Activated CD4-positive, alpha-beta T cell treated with anti-CD3 and anti-CD28 coated beads for 36 hours (primary cell): ENCODE measurements around the gene PACS1. TPM values are rescaled to one million over a fixed set of nuclear protein-coding genes. Genes with fewer than 3 reads are reported as not detected.
"Not testable (repeated sequence)": the region's sequence is repeated elsewhere in the genome, so short reads cannot be mapped to it uniquely, and the experiment has no call there.

ENCODE experiments used
- ATAC-seq: fragments of 200-7000 bp; cut with Tn5 transposase; one replicate; pipeline ENCODE4 v1.10.0; 2021; ENCODE audit warnings: mild to moderate bottlenecking, moderate library complexity
- CTCF ChIA-PET: fragments of 350-600 bp; sonication (Branson Sonifier 250); formaldehyde crosslinking; loops from one replicate; lab custom pipeline; 2021; ENCODE audit warnings: antibody characterized with exemption; lab: Charles Lee
- POLR2A ChIA-PET: fragments of 350-600 bp; sonication (Branson Sonifier 250); formaldehyde crosslinking; loops from one replicate; lab custom pipeline; 2021; ENCODE audit warnings: antibody characterized with exemption, inconsistent platforms; lab: Charles Lee
- DNase-seq: peaks from one replicate; pipeline ENCODE4 v3.0.0-alpha.2; 2020
- H3K27ac Mint-ChIP-seq: one replicate; pipeline ENCODE4 v1.8.0; 2021; ENCODE audit warnings: mixed read lengths
- H3K27me3 Mint-ChIP-seq: one replicate; pipeline ENCODE4 v1.8.0; 2021; ENCODE audit warnings: mixed read lengths
- H3K36me3 Mint-ChIP-seq: one replicate; pipeline ENCODE4 v1.8.0; 2021; ENCODE audit warnings: low read depth, mixed read lengths
- H3K4me1 Mint-ChIP-seq: one replicate; pipeline ENCODE4 v1.8.0; 2021; ENCODE audit warnings: mixed read lengths
- H3K4me3 Mint-ChIP-seq: one replicate; pipeline ENCODE4 v1.8.0; 2021; ENCODE audit warnings: mild to moderate bottlenecking, moderate library complexity, mixed read lengths
- H3K9me3 Mint-ChIP-seq: one replicate; pipeline ENCODE4 v1.8.0; 2021; ENCODE audit warnings: low read depth, mixed read lengths
- intact Hi-C, 2 experiments: fragments of 100-400 bp; cut with DNase I in 1 of 2; cut with micrococcal nuclease in 1 of 2; formaldehyde crosslinking; loops; one replicate each; pipeline versions ENCODE4 v1.14.2 to v1.15.1; 2022 to 2024; cut with DNase I, micrococcal nuclease
- total RNA-seq, 2 experiments: library from RNA; stranded (reverse); gene quantifications; one replicate each; pipeline ENCODE4 v1.2.3, GENCODE V29; 2021

Gene PACS1
- total RNA-seq, 2 experiments from 2014 or later = 76.6 to 90.7 TPM

DNA sequence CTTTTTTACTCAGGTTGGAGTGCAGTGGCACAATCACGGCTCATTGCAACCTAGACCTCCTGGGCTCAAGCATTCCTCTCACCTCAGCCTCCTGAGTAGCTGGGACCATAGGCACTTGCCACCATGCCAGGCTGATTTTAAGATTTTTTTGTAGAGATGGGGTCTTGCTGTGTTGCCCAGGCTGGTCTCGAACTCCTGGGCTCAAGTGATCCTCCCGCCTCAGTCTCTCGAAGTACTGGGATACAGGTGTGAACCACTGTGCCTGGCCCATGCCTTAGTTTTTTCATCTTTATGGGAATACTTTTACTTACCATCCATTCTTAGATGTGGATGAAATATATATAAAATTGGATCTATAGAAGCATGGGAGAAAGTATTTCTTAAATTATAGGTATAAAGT is 5.2 kb downstream of the PACS1 start:
- no peak for ATAC-seq
- ChIA-PET CTCF (no interaction called here), POLR2A (no interaction called here)
- Mint-ChIP-seq H3K4me3 (no peak overlapping the region), H3K4me1 (peaks cover 70% of the 10 kb centered on the region), H3K27ac (no peak overlapping the region), H3K27me3 (no peaks in the 10 kb centered on the region), H3K36me3 (peaks cover 51% of the 10 kb centered on the region), H3K9me3 (no peaks in the 10 kb centered on the region)
- DNase-seq = no peak
- intact Hi-C loops = no loop called here

DNA sequence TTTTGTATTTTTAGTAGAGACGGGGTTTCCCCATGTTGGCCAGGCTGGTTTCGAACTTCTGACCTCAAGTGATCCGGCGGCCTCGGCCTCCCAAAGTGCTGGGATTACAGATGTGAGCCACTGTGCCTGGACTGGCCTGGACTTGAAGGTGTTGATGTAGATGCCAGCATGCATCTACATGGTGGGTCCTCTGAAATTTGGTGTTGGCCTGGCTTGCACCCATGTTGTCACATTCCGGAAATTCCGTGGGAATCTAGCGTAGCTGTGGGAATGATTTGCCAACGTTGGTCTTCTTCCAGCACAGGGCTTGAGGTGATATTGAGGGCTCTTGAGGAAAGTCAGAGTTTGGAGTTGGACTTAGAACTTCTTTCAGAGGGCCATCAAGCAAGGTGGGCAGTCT is 6.5 kb downstream of the PACS1 start:
- POLR2A ChIA-PET = interaction anchor here (0.8 kb wide), 1 partner anchor 38 kb away, joined by 4 read pairs; no protein-coding TSS in a partner anchor
- H3K4me1 Mint-ChIP-seq = peaks cover 81% of the 10 kb centered on the region
- DNase-seq = no peak
- H3K36me3 Mint-ChIP-seq = peaks cover 48% of the 10 kb centered on the region
- intact Hi-C loops = no loop called here
- no peaks in the 10 kb centered on the region for H3K9me3 Mint-ChIP-seq
- ATAC-seq = no peak
- CTCF ChIA-PET = interaction anchor here (0.6 to 1.3 kb wide), 6 partner anchors 9 to 225 kb away, joined by 3 to 4 read pairs (median 3); partner anchors contain the start of gene SF3B2
- H3K27ac Mint-ChIP-seq = peak overlapping the region; percentile 24
- H3K4me3 Mint-ChIP-seq = no peak overlapping the region
- H3K27me3 Mint-ChIP-seq = no peaks in the 10 kb centered on the region

DNA sequence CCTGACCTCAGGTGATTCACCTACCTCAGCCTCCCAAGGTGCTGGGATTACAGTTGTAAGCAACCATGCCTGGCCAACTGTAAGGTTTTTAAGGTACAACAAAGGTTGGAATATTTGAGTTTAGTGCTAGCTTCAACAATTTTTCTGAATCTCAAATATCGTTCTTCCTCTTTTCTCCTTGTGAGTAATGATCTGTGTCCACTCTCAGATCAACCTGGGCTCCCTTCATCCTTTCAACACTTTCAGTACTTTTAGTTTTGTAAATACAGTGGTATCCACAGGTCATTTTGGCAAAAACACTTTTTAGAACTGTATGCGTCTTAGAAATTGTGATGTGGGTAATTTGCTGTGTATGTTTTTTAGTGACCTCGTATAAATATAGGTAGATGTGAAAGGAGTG is 7.9 kb downstream of the PACS1 start:
- Mint-ChIP-seq H3K36me3 (peaks cover 39% of the 10 kb centered on the region), H3K27ac (peak overlapping the region; percentile 98), H3K4me3 (no peak overlapping the region), H3K4me1 (peaks cover 81% of the 10 kb centered on the region), H3K27me3 (no peaks in the 10 kb centered on the region), H3K9me3 (no peaks in the 10 kb centered on the region)
- intact Hi-C loops = loop anchor here in 1 of 2 experiments (2.0 kb wide), 1 partner anchor 23 kb away; no protein-coding TSS in a partner anchor
- CTCF ChIA-PET = interaction anchor here (0.6 to 2.9 kb wide), 4 partner anchors 9 to 70 kb away, joined by 3 to 18 read pairs (median 4); no protein-coding TSS in a partner anchor
- no peak for DNase-seq
- POLR2A ChIA-PET = interaction anchor here (0.9 kb wide), 1 partner anchor 46 kb away, joined by 4 read pairs; no protein-coding TSS in a partner anchor
- ATAC-seq = no peak

DNA sequence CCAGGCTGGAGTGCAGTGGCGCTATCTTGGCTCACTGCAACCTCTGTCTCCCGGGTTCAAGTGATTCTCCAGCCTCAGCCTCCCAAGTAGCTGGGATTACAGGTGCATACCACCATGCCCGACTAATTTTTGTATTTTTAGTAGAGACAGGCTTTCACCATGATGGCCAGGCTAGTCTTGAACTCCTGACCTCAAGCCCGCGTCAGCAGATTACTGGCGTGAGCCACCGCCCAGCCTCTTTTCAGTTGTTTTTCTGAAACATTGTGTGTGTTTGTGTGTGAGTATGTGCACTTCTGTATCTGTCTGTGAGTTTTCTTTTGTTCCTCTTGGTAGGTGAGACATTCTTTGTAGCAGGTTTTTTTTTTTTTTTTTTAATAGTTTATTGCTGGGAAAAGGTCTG is 8.9 kb downstream of the PACS1 start:
- Mint-ChIP-seq H3K4me1 (peaks cover 84% of the 10 kb centered on the region), H3K36me3 (peaks cover 34% of the 10 kb centered on the region), H3K27ac (peak overlapping the region; percentile 98)
- POLR2A ChIA-PET = interaction anchor here (0.9 kb wide), 1 partner anchor 45 kb away, joined by 4 read pairs; no protein-coding TSS in a partner anchor
- CTCF ChIA-PET = interaction anchor here (0.7 to 2.9 kb wide), 5 partner anchors 10 to 54 kb away, joined by 3 to 18 read pairs (median 4); no protein-coding TSS in a partner anchor
- H3K27me3 Mint-ChIP-seq, ATAC-seq, H3K9me3 Mint-ChIP-seq, H3K4me3 Mint-ChIP-seq: not testable (repeated sequence)
- peak; percentile 43 for DNase-seq
- intact Hi-C loops = loop anchor here in 1 of 2 experiments (2.0 kb wide), 1 partner anchor 22 kb away; no protein-coding TSS in a partner anchor

DNA sequence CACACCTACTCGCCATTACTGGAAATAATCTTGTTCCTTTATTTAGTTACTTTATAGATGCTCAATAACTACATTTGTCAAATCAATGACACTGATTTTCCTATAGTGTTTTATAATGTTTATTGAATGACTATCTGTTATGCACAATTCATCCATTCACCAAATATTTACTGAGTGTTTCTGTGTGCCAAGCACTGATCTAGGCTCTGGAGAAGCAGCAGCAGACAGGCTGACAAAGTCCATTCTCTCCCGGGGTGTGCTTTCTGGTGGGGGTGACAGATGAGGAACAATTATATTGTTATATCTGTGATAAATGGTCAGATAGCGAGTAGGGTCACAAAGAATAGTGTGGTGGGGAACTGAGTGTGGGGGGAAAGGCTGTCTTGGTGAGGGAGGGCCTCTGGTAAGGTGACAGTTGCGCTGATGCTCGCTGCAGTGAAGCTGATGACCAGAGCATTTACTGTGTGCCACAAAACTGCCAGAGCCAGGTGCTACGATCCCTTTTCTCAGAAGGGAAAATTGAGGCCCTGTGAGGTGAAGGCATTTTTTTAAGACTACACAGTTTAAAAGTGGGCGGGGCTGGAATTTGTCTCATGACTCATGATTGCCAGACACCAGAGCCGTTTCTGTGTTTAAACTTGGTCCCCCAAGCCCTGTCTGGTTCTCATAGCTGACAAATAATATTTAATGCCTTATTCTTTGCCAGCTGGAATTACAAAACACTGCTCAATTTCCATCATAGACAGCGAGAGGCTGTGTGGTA is 10.2 kb downstream of the PACS1 start:
- Mint-ChIP-seq H3K9me3 (no peaks in the 10 kb centered on the region), H3K27me3 (no peaks in the 10 kb centered on the region), H3K4me1 (peaks cover 90% of the 10 kb centered on the region), H3K27ac (peak overlapping the region; percentile 98), H3K4me3 (peak overlapping the region; percentile 62), H3K36me3 (peaks cover 25% of the 10 kb centered on the region)
- ChIA-PET POLR2A (interaction anchor here (1.1 kb wide), 1 partner anchor 12 kb away, joined by 3 read pairs; no protein-coding TSS in a partner anchor), CTCF (interaction anchor here (0.9 to 2.9 kb wide), 11 partner anchors 8 to 54 kb away, joined by 3 to 18 read pairs (median 6); partner anchors contain the start of gene SF3B2)
- DNase-seq (peak; percentile 82), ATAC-seq (peak; percentile 66)
- intact Hi-C loops = loop anchor here (1.0 kb wide), 2 partner anchors 9 to 46 kb away; no protein-coding TSS in a partner anchor

DNA sequence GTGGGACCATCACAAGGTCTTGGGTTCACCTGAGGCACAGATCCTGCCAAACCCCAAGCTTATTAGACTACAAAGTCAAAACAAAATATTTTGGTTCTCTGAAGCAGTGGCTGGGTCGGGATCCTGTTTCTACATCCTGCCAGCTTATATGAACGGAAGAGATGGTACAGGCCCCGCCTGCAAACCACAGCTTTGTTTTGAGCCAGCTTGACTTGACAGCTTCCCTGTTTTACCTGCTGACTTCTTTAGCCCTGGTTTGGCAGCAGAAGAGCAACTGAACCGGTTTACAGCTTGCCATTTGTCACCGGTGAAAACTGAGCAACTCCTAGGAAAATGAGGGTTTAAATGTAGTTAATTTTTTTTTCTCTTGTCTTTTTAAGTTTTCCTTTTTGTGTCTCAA is 11.4 kb downstream of the PACS1 start:
- intact Hi-C loops = loop anchor here (1.0 kb wide), 2 partner anchors 26 to 45 kb away; no protein-coding TSS in a partner anchor
- peak overlapping the region; percentile 62 for H3K4me3 Mint-ChIP-seq
- POLR2A ChIA-PET = interaction anchor here (0.6 to 1.4 kb wide), 4 partner anchors 14 to 56 kb away, joined by 3 to 12 read pairs (median 9); no protein-coding TSS in a partner anchor
- no peaks in the 10 kb centered on the region for H3K9me3 Mint-ChIP-seq
- CTCF ChIA-PET = interaction anchor here (0.7 to 2.1 kb wide), 12 partner anchors 10 to 244 kb away, joined by 3 to 14 read pairs (median 4); no protein-coding TSS in a partner anchor
- peak; percentile 89 for ATAC-seq
- H3K4me1 Mint-ChIP-seq = peaks cover 89% of the 10 kb centered on the region
- H3K27ac Mint-ChIP-seq = peak overlapping the region; percentile 98
- no peaks in the 10 kb centered on the region for H3K27me3 Mint-ChIP-seq
- peaks cover 21% of the 10 kb centered on the region for H3K36me3 Mint-ChIP-seq
- DNase-seq = peak; percentile 86

DNA sequence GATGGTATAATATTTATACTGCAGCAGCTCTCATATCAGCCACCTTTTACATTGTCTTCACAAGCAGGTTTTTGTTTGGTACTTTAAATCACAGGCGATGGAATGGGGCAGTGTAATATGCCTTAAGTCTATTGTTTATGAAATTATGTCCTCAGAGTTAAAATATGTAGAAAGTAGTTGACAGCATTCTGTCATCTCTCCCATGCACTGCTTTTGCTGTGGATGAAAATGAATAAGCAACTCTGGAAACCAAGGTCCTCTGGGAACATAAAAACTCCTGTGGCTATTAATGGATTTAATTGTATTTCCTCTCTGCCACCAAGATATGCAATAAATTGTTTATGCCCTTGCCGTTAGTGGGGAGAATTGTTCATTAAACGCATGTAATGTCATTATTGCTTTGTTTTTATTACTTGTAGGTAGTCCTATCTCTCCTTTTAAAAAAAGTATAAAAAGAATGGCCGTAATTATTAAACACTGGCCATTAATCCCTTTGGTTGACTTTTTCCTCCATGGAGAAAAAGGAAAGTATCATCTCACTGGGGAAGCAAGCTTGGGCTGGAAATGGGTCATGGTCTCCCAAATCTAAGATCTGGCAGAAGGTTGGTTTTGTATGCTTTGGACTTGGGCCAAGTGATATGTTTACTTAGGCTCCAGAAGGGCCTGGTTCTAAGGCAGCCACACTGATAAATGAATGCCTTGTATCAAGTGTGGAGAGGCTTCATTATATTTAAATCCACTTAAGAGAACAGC is 13.1 kb downstream of the PACS1 start:
- Mint-ChIP-seq H3K9me3 (no peaks in the 10 kb centered on the region), H3K36me3 (peaks cover 13% of the 10 kb centered on the region), H3K4me1 (peaks cover 87% of the 10 kb centered on the region), H3K4me3 (no peak overlapping the region), H3K27ac (peak overlapping the region; percentile 81), H3K27me3 (no peaks in the 10 kb centered on the region)
- no peak for DNase-seq
- intact Hi-C loops = no loop called here
- ChIA-PET POLR2A (no interaction called here), CTCF (interaction anchor here (0.7 to 1.3 kb wide), 4 partner anchors 9 to 25 kb away, joined by 3 to 9 read pairs (median 3); no protein-coding TSS in a partner anchor)
- no peak for ATAC-seq

DNA sequence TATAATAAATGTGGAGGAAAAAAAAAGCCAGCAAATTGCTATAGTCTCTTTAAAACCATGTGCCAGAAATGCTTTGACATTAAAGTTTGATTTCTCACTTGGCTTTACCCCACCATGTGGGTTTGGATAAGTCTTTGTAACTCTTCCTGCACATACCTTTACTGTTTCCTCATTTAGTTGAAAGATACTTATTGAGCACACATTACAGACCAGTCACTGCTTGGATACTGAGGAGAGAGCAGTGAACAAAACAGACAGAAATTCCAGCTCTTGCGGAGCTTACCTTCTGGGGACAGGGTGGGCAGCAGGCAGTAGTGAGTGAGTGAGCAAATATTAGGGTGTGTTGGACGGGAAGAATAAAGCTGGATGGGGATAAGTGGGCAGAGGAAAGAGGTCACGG is 13.7 kb downstream of the PACS1 start:
- POLR2A ChIA-PET = interaction anchor here (0.8 kb wide), 1 partner anchor 24 kb away, joined by 3 read pairs; no protein-coding TSS in a partner anchor
- Mint-ChIP-seq H3K27me3 (no peaks in the 10 kb centered on the region), H3K4me3 (no peak overlapping the region), H3K36me3 (peaks cover 7% of the 10 kb centered on the region), H3K9me3 (no peaks in the 10 kb centered on the region), H3K4me1 (peaks cover 86% of the 10 kb centered on the region), H3K27ac (peak overlapping the region; percentile 81)
- no peak for DNase-seq
- no peak for ATAC-seq
- CTCF ChIA-PET = interaction anchor here (0.7 to 1.3 kb wide), 4 partner anchors 9 to 25 kb away, joined by 3 to 9 read pairs (median 3); no protein-coding TSS in a partner anchor
- intact Hi-C loops = no loop called here

DNA sequence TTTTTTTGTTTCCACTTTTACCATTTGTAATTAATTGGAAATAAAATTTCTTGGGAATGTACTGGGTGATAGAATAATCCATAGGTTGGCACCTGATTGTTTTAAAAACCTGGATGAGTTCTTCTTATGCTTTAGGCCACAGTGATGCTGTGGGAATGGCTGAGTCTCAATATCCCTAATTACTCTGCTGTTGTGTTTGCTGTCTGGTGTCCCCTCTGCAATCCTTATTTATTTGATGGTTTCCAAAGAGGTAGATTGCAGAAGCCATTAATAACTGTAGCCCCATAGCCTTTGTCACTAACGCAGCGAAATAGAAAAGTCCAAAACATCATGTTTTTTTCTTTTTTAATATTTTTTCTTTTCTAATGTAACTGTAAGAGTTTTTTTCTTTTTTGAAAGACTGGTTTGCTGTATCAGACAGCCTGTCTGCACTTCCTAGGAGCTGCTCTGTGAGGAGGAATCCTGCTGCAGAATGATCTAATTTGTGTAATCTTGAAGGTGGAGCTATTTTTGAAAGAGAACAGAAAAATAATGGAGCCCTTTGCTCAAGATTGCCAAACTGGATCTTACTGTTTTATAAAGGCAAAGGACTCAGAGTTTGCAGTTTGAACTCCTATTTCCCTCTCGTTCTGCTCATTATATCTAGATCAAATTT is 14.9 kb downstream of the PACS1 start:
- peaks cover 83% of the 10 kb centered on the region for H3K4me1 Mint-ChIP-seq

DNA sequence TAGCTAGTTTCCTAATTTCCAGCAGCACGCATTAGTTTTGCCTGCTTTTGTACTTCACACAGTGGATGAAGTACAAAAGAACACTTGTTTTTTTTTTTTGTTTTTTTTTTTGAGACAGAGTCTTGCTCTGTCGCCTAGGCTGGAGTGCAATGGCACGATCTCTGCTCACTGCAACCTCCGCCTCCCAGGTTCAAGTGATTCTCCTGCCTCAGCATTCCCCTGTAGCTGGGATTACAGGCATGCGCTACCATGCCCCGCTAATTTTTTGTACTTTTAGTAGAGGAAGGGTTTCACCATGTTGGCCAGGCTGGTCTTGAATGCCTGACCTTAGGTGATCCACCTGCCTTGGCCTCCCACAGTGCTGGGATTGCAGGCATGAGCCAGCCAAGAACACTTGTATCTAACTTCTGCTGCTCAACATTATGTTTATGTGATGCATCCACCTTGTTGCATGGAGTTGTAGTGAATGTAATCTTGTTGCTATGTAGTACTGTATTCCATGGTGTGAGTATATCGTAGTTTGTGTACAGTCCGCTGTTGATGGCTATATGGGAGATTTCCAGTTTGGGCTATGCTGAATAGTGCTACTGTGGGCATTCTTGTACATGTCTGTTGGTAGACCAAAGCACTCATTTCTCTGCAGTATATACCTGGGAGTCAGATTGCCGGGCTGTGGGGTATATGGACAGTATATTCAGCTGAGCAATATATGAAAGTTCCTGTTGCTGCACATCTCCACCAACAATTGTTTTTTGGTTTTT is 17.3 kb downstream of the PACS1 start:
- Mint-ChIP-seq H3K4me3 (no peak overlapping the region), H3K27me3 (no peaks in the 10 kb centered on the region), H3K27ac (peak overlapping the region; percentile 49), H3K9me3 (no peaks in the 10 kb centered on the region), H3K4me1 (peaks cover 66% of the 10 kb centered on the region), H3K36me3 (peaks cover 20% of the 10 kb centered on the region)
- ATAC-seq = peak; percentile 19
- POLR2A ChIA-PET = no interaction called here
- CTCF ChIA-PET = interaction anchor here (0.8 to 1.2 kb wide), 3 partner anchors 10 to 81 kb away, joined by 3 to 4 read pairs (median 3); no protein-coding TSS in a partner anchor
- intact Hi-C loops = no loop called here
- no peak for DNase-seq

More for the DNA sequence above, 14.9 kb downstream of the PACS1 start:
- Mint-ChIP-seq H3K27me3 (no peaks in the 10 kb centered on the region), H3K27ac (peak overlapping the region; percentile 81), H3K4me3 (no peak overlapping the region), H3K9me3 (no peaks in the 10 kb centered on the region), H3K36me3 (peaks cover 11% of the 10 kb centered on the region)
- ChIA-PET POLR2A (interaction anchor here (0.5 kb wide), 1 partner anchor 25 kb away, joined by 3 read pairs; no protein-coding TSS in a partner anchor), CTCF (interaction anchor here (0.6 to 1.3 kb wide), 6 partner anchors 10 to 63 kb away, joined by 3 to 5 read pairs (median 4); no protein-coding TSS in a partner anchor)
- DNase-seq = no peak
- no peak for ATAC-seq
- intact Hi-C loops = no loop called here
